Neuron (in vitro differentiated cells): Measurements from ENCODE around the gene INSYN2B.

Experiments used
- H2AFZ ChIP-seq: one replicate; pipeline ENCODE4 v1.6.1; 2013; ENCODE audit warnings: low read depth, mild to moderate bottlenecking, inconsistent platforms, low read length, moderate library complexity
- H3K27me3 ChIP-seq: one replicate; pipeline ENCODE4 v1.6.1; 2013; ENCODE audit warnings: low read length; ENCODE audit not compliant: insufficient read depth
- H3K36me3 ChIP-seq: one replicate; pipeline ENCODE4 v1.6.1; 2013; ENCODE audit warnings: low read length; ENCODE audit not compliant: insufficient read depth
- H3K4me1 ChIP-seq: one replicate; pipeline ENCODE4 v1.6.1; 2013; ENCODE audit warnings: low read length; ENCODE audit not compliant: insufficient read depth
- H3K4me3 ChIP-seq: 2 replicates; pipeline ENCODE4 v1.5.1; 2013; ENCODE audit warnings: mild to moderate bottlenecking, low read length, moderate library complexity
- H3K9me3 ChIP-seq: one replicate; pipeline ENCODE4 v1.6.1; 2013; ENCODE audit warnings: low read length

INSYN2B gene

DNA sequence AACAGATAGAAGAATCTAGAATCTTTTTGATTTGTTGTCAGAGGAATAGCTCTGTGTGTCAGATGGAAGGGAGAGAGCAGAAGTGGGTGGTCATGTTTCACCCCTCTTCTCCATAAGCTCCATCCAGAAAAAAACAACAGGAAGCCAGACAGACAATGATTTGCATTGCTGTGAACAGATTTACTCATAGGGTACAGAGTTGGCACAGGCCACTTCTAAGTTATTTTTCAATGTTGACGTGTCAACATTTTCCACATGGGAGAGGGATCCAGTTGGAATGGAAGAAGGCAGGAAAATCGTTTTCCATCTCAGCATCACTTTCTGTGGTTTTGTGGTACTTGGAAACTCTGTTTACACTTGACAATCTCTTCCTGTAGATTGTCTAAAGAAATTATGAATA, 86.7 kb downstream of the INSYN2B start:
- H3K36me3 ChIP-seq: no peaks in the 10 kb centered on the region
- no peaks in the 10 kb centered on the region for H3K4me1 ChIP-seq
- H3K27me3 ChIP-seq: no peaks in the 10 kb centered on the region
- no peaks in the 10 kb centered on the region for H3K9me3 ChIP-seq
- H3K4me3 ChIP-seq: no peak overlapping the region
- H2AFZ ChIP-seq: no peak overlapping the region

DNA sequence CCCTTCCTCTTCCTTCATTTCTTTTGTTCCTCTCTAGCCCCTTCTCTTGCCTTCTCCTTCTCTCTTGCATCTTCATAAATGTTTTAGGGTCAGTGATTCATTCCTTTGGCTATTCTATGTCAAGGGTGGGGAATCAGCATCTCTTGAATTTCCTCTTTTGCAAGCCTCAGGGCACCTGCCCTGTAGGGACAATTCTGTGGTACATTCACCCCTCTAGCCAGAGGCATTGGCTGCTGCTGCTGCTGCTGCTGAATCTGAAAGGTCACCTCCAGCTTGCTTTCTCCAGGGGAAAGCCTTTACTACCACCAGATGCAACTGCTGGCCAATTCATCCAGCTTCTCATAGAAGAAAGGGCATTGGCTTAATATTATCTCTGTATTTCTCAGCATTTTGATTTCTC, 87.3 kb downstream of the INSYN2B start:
- Histone ChIP-seq H3K4me3 (no peak overlapping the region), H3K4me1 (no peaks in the 10 kb centered on the region), H3K36me3 (no peaks in the 10 kb centered on the region), H3K27me3 (no peaks in the 10 kb centered on the region), H3K9me3 (no peaks in the 10 kb centered on the region), H2AFZ (no peak overlapping the region)

DNA sequence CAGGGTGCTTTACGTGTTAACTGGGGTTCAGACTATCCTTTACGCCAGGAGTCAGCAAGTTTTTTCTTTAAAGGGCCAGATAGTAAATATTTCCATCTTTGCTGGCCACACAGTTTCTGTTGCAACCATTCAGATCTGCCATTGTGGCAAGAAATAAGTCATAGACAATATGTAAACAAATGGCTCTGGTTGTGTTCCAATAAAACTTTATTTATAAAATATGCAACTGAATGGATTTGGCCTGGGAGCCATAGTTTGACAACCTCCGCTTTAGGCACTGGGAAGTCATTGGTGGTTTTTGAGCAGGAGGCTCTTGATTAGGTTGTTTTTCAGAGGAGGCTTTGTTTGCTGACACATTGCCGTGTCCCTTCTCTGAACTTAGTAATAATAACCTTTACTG, 90.7 kb downstream of the INSYN2B start:
- H3K4me3 ChIP-seq: no peak overlapping the region
- no peak overlapping the region for H2AFZ ChIP-seq
- H3K36me3 ChIP-seq: no peaks in the 10 kb centered on the region
- H3K4me1 ChIP-seq: no peaks in the 10 kb centered on the region
- H3K9me3 ChIP-seq: no peaks in the 10 kb centered on the region
- H3K27me3 ChIP-seq: no peaks in the 10 kb centered on the region

DNA sequence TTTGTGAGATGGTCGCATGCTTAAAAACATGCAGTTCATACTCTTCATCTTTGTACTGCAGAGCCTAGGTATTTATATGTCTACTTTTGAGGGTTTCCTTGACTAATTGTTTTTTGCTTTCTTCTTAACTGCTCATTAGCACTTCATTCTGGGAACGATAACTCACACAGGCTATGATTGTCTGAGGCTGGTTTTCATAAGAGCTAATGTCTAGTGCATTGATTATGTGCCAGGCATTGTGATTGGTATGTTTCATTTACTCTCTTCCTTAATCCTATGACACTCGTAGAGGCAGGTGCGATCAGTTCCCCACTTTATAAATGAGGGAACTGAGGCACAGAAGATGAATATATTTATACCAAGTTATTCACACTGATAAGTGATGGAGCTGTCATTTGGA, 93.6 kb downstream of the INSYN2B start:
- H3K36me3 ChIP-seq: no peaks in the 10 kb centered on the region
- H3K4me1 ChIP-seq: no peaks in the 10 kb centered on the region
- no peak overlapping the region for H2AFZ ChIP-seq
- H3K9me3 ChIP-seq: no peaks in the 10 kb centered on the region
- H3K27me3 ChIP-seq: no peaks in the 10 kb centered on the region
- H3K4me3 ChIP-seq: no peak overlapping the region

DNA sequence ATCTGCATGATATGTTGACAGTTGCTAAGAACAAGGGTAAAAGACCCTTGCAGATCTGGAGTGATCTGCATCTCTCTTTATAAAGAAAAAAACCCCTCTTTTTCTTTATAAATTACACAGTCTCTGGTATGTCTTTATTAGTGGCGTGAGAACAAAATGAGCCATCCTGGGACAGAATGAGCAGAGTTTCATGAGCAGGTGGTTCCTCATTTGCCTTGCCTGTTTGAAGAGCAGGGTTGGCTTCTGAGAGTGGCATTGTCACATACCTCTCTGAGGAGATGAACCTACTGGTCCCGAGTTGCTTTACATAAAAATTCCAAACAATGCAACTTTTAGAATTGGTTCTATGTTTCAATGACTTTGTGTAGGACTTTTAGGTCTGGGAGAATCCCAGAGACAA, 94.3 kb downstream of the INSYN2B start:
- Histone ChIP-seq H2AFZ (no peak overlapping the region), H3K4me1 (no peaks in the 10 kb centered on the region), H3K36me3 (no peaks in the 10 kb centered on the region), H3K9me3 (no peaks in the 10 kb centered on the region), H3K4me3 (no peak overlapping the region), H3K27me3 (no peaks in the 10 kb centered on the region)

DNA sequence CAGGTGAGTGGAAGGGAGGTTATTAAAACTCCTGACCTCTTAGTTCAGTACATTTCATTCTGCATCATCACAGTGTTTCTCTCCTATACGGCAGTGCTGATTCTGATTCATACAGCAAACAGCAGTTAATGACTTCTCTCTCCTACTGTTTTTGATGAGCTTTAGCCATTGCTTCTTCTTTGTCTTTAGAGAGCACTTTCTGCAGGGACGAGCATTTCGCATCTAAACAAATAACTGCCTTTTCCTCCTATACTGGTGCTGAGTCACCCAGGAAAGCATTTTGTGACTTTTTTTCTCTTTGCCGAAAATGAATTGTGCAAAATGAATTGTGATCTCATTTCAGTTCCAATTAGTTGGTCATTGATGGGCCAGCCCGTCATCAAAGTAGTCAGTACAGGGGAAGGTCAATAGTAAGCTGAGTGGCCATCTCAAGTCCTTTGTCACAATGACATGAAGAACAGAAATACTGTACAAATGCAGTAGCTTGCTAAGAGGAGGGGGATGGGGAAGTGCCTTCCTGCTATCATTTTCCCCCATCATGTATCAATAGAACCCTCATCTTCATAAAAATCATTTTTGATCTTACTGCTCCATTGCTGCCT, 98.5 kb downstream of the INSYN2B start:
- no peaks in the 10 kb centered on the region for H3K4me1 ChIP-seq
- H2AFZ ChIP-seq: no peak overlapping the region
- H3K4me3 ChIP-seq: no peak overlapping the region
- no peaks in the 10 kb centered on the region for H3K36me3 ChIP-seq
- H3K27me3 ChIP-seq: peaks cover 3% of the 10 kb centered on the region
- H3K9me3 ChIP-seq: no peaks in the 10 kb centered on the region

DNA sequence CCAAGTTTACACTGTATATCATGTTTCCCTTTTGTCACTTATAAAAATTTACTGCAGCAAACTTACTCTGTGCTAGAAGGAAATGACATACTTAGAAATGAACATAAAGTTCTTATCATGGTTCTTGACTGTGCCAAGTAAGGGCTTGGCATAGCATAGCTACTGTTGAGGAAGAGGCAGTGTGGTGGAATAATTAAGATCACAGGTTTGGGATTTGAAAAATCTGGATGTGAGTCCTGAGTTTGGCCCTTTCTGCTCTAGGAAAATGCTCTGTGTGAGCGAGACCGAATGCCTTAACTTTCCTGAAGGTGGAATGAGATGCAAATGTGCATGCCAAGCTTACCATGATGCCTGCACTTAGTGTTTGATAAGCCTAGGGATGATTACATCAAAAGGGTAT, 99.5 kb downstream of the INSYN2B start:
- no peaks in the 10 kb centered on the region for H3K4me1 ChIP-seq
- H3K36me3 ChIP-seq: no peaks in the 10 kb centered on the region
- H3K27me3 ChIP-seq: peaks cover 3% of the 10 kb centered on the region
- no peak overlapping the region for H2AFZ ChIP-seq
- H3K9me3 ChIP-seq: no peaks in the 10 kb centered on the region
- H3K4me3 ChIP-seq: no peak overlapping the region

DNA sequence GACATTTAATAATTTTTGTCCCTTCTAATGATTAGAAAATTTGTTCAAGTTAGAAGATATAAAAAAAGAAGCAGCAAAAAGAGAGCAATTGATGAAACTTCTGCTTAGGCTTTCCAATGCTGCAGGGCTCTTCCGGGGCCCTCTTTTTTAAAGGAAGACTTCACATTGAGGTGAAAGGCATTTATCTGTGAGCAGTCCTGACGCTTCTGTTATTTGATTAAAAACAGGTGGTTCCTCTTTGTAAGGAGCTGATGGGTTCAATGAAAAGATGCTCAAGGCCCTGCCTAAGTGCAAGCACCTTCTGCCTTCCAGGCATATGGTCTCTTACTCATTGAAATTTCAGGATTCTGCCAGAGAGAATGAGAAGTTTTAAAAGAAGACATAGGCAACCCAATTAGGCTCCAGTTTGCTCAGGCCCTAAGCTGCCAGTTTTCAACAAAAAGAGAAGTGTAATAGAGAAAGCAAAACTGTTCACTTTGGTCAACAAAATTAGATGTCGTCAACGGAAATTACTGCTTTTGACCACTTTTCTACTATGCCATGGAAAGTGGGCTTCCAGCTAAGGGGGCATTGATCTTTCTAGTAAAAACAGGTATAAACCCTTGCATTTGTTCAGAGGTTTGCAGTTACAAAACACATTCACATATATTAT, 100.2 kb downstream of the INSYN2B start:
- Histone ChIP-seq H2AFZ (no peak overlapping the region), H3K36me3 (no peaks in the 10 kb centered on the region), H3K4me1 (no peaks in the 10 kb centered on the region), H3K27me3 (peaks cover 3% of the 10 kb centered on the region), H3K4me3 (no peak overlapping the region), H3K9me3 (no peaks in the 10 kb centered on the region)

DNA sequence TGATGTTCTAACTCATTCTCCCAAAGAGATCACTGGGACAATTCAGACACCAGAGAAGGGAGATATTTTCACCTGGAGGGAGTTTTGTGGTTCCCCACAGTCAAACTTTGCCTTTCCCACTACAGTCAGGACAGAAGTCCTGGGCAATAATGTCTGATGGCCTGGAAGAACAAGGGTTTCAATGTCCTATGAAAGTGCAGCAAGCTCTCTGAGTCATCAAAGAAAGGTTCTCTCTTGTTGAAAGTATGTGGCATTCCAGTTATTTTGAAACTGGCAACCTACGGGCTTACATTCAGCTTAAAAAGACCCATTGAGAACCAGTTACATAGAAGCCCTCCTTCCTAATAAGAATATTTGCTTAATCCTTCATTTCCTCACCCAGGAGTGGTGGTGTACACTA, 103.9 kb downstream of the INSYN2B start:
- no peak overlapping the region for H3K4me3 ChIP-seq
- no peak overlapping the region for H2AFZ ChIP-seq
- no peaks in the 10 kb centered on the region for H3K36me3 ChIP-seq
- no peaks in the 10 kb centered on the region for H3K4me1 ChIP-seq
- H3K27me3 ChIP-seq: peaks cover 3% of the 10 kb centered on the region
- H3K9me3 ChIP-seq: no peaks in the 10 kb centered on the region

DNA sequence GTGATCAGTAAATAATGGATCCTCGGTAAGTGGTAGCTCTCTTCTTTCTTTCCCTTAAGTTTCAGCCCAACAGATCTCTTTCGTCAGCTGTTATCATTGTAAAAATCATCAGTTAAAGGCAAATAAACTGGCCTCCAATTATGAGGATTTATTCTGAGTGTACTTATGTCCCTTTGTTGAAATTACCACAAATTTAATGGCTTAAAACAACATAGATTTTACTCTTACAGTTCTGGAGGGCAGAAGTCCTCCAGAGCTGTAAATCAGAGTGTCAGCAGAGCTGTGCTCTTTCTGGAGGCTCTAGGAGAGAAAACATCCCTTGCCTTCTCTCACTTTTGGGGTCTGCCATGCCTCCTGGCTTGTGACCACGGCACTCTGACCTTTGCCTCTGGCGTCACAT, 104.6 kb downstream of the INSYN2B start:
- H3K27me3 ChIP-seq: peaks cover 3% of the 10 kb centered on the region
- no peaks in the 10 kb centered on the region for H3K4me1 ChIP-seq
- no peaks in the 10 kb centered on the region for H3K9me3 ChIP-seq
- H3K4me3 ChIP-seq: no peak overlapping the region
- no peak overlapping the region for H2AFZ ChIP-seq
- H3K36me3 ChIP-seq: no peaks in the 10 kb centered on the region

DNA sequence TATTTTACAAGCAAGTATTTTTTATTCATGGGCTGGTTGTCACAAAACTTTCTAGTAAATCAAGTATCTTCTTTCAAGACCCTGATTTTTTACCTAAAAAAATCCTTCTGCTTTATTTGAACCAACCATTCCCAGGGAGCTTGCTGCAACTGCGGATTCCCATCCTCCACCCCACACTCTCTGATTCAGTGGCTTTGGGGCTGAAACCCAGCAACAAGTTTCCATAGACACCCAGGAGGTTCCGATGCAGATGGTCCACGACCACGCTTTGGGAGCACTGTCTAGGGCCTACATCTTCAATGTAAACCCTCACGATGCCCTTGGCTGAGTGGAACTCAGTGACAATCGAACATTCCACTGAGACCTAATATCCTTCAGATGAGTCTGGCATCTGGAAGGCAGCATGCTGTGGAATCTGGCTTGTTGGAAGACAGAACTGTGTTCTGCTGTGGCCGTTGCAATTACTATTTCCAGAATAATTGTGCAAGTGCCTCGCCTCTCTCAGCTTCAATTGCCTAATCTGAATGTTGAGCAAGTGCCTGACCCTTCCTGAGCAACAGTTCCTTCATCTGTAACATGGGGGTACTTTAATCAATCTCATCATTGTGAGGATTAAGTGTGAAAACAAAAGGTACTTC, 105.1 kb downstream of the INSYN2B start:
- no peaks in the 10 kb centered on the region for H3K36me3 ChIP-seq
- peaks cover 3% of the 10 kb centered on the region for H3K27me3 ChIP-seq
- no peaks in the 10 kb centered on the region for H3K9me3 ChIP-seq
- no peak overlapping the region for H3K4me3 ChIP-seq
- H2AFZ ChIP-seq: no peak overlapping the region
- H3K4me1 ChIP-seq: no peaks in the 10 kb centered on the region

DNA sequence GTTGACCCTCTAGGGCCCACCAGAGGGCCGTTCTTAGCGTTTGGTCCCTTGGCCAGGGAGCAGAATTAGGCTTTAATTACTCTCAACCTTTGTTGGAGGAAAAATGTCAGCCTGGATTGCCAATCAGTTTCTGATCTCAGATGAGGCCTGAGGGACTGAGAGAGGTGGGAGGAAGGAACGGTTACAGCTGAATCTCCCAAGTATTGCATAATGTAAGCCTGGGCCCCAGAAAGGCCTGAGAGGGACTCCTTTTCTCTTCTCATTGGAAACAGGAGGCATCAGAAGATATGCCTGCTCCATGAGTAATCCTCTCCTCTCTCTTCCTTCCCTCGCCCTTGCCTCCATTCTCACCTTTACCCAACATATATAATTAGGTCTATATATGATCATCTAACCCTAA, 105.7 kb downstream of the INSYN2B start:
- H3K4me1 ChIP-seq: no peaks in the 10 kb centered on the region
- no peaks in the 10 kb centered on the region for H3K36me3 ChIP-seq
- H2AFZ ChIP-seq: no peak overlapping the region
- H3K27me3 ChIP-seq: peaks cover 3% of the 10 kb centered on the region
- no peak overlapping the region for H3K4me3 ChIP-seq
- H3K9me3 ChIP-seq: no peaks in the 10 kb centered on the region

DNA sequence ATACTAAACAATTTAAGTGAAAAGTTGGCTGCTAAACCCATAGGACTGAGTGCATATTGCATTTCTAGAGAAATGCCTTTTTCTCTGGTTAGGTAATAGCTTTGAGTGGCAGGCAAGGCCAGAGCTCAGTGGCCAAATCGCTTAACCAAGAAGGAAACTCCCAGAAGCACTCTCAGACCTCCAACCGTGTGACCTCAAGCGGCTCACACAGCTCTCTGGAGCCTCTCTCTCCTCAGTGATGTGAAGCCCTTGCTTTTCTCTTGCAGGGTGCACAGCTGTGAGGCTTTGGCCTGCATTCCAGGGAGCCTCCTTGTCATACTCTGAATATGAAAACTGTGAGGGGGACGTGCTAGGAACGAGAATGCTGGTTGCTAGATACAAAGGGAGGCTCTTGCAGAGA, 106.7 kb downstream of the INSYN2B start:
- no peak overlapping the region for H2AFZ ChIP-seq

More for the DNA sequence above, 106.7 kb downstream of the INSYN2B start:
- no peaks in the 10 kb centered on the region for H3K36me3 ChIP-seq
- peaks cover 3% of the 10 kb centered on the region for H3K27me3 ChIP-seq
- H3K4me3 ChIP-seq: no peak overlapping the region
- peaks cover 9% of the 10 kb centered on the region for H3K4me1 ChIP-seq
- H3K9me3 ChIP-seq: no peaks in the 10 kb centered on the region
